HG02623 (cell line): ENCODE results near the gene AP3D1.

Experiments used
- ATAC-seq: cut with Tn5 transposase; IDR thresholded peaks from one replicate; pipeline ENCODE4 v1.9.1; 2021; ENCODE audit warnings: moderate library complexity; ENCODE audit not compliant: unreplicated experiment

AP3D1 gene

GRCh38 chr19:2184422-2184975 lies 33.1 kb upstream of the AP3D1 start:
- no peak for ATAC-seq

GRCh38 chr19:2181633-2181997 lies 30.2 kb upstream of the AP3D1 start:
- ATAC-seq, result no peak

GRCh38 chr19:2180881-2181632 lies 29.7 kb upstream of the AP3D1 start:
- ATAC-seq, result no peak

DNA sequence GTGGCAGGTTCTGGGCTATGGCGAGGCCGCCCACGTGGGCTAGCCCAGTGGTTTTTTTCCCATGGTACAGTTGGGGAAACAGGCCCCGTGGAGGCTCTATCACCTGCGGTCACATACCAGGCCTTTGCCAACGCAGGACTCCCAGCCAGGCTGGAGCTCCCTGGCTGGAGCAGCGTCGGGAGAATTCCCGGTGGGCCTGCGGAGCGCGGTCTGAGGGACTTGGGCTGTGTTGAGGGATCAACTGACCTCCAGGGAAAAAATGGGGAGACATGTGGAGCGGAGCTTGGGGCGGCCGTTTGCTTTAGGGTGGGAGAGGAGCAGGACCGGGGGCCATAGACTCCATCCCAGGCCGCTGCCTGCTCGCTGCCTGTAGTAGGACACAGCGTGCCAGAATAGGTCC lies 28.7 kb upstream of the AP3D1 start:
- ATAC-seq, result no peak

DNA sequence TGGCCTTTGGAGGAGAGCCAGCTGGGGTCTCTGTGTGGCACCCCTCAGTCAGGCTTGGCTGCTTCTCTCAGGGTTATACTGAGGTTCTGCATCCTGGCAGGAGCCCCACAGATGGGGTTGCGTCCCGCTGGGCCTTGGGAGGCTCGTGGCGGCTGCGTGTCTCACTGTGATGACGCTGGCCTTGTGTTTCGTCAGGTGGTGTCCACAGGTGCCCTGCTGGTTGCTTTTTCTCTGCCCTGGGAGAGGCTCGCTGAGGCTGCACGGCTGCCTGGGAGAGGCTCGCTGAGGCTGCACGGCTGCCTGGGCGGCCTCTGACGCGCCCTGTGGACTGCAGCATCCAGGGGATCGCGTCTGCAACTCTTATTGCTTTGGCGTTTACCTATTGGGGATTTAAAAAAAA lies 27.7 kb upstream of the AP3D1 start:
- ATAC-seq, result no peak

DNA sequence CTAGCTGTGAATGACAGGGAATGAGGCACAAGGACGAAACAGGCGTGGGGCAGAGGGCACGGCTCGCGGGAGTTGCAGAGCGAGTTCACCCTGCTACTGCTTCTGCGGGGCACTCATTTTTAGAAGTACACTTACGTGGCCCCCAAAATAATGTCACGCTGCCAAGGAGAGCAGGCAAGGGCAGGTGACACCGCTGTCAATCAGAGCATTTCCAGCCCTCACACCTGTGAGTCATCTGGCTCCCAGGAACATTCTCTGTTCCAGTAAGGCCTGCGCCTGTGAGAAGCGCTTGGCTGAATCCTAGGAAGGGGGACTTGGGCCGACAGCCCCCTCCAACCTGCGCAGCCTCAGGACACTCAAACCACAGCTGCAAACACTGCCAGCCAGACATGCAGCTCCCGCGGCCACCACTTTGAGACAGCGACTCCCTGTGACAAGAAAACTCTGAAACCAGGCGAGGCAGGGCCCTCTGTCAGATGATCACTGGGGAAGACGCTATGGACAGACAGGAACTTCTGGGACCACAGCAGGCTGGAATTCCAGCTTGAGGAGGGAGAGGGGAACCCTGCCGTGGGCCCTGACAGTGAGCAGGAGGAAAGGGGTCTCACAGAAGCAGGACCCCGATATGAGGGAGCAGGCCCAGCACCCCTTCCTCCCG lies 25.1 kb upstream of the AP3D1 start:
- ATAC-seq, result no peak

- ATAC-seq, result no peak
Measured at GRCh38 chr19:2175742-2176141, 24.4 kb upstream of the AP3D1 start.

- ATAC-seq, result no peak
Measured at GRCh38 chr19:2173767-2174577, 22.6 kb upstream of the AP3D1 start.

GRCh38 chr19:2173388-2173766 lies 22.0 kb upstream of the AP3D1 start:
- no peak for ATAC-seq

DNA sequence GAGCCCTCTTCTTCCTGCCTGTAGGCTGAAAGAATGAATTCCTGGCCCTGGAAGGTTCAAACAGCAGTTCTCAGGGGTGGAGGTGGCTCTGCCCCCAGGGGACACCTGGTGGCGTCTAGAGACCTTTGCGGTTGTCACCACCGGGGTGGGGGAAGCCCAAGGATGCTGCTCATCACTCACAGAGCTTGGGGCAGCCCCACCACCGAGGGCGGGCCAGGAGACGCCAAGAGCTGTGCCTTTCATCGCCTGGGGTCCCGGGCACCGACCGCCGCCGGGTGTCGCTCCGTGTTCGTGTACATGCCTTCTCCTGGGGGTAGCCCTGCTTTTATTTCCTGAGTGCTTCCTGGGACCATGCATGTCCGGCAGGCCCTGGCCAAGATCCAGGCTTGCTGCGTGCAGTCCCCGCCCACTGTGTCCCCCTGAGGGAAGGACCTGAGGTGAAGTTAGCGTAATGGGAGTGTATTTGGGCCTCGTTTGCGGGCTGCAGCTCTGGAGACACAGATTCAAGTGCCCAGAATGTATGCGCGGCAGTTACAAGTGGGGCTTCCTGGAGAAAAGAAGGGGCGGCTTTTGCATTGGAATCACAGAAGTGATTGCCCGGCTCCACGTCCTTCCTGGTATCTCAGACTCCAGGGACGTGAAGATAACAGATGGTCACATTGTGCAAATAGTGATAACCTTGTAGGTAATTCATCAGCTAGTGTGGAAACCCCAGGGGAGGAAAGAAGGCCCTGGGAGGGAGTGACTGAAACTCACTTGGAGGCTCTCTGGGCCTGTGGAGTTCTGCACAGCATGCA lies 20.2 kb upstream of the AP3D1 start:
- ATAC-seq, result peak; percentile 37

DNA sequence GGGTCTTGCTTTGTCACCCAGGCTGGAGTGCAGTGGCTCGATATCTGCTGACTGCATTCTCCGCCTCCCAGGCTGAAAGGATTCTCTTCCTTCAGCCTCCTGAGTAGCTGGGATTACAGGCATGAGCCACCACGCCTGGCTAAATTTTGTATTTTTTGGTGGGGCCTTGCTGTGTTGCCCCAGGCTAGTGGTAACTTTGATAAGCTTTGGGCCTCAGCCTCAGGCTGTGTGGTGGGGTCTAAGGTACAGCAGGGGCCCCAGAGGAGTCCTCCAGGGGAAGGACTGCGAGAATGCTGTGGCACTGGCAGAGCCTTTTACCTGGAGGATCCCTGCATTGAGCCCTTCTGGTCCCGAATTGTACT lies 19.6 kb upstream of the AP3D1 start:
- no peak for ATAC-seq

- ATAC-seq, result no peak
Measured at GRCh38 chr19:2170219-2170618, 18.9 kb upstream of the AP3D1 start.

- no peak for ATAC-seq
Measured at GRCh38 chr19:2168619-2169424, 17.5 kb upstream of the AP3D1 start.

DNA sequence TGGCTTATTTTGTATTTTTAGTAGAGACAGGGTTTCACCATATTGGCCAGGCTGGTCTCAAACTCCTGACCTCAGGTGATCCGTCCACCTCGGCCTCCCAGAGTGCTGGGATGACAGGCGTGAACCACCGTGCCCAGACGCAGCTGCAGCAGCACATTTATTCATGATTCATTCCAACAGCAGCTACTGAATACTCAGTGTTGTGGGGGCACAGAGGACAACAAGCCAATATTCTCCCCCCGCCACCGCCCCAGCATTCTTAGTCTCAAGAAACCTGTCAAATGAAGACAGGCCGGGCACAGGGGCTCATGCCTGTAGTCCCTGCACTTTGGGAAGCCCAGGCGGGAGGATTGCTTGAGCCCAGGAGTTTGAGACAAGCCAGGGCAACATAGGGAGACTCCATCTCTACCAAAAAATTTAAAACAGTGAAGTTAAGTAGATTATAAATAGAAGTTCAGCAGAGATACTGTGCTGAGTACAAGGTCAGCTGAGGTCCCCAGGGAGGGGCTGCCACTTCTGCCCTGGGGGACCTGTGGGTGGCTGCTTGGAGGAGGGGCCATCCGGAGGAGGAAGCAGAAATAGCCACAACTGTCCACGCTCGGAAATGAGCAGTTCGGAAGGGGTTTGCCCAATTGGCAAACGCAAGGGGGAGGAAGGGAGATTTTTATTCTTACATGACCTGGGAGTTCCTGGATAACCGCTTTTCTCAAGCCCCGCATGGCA lies 16.7 kb upstream of the AP3D1 start:
- ATAC-seq, result no peak

DNA sequence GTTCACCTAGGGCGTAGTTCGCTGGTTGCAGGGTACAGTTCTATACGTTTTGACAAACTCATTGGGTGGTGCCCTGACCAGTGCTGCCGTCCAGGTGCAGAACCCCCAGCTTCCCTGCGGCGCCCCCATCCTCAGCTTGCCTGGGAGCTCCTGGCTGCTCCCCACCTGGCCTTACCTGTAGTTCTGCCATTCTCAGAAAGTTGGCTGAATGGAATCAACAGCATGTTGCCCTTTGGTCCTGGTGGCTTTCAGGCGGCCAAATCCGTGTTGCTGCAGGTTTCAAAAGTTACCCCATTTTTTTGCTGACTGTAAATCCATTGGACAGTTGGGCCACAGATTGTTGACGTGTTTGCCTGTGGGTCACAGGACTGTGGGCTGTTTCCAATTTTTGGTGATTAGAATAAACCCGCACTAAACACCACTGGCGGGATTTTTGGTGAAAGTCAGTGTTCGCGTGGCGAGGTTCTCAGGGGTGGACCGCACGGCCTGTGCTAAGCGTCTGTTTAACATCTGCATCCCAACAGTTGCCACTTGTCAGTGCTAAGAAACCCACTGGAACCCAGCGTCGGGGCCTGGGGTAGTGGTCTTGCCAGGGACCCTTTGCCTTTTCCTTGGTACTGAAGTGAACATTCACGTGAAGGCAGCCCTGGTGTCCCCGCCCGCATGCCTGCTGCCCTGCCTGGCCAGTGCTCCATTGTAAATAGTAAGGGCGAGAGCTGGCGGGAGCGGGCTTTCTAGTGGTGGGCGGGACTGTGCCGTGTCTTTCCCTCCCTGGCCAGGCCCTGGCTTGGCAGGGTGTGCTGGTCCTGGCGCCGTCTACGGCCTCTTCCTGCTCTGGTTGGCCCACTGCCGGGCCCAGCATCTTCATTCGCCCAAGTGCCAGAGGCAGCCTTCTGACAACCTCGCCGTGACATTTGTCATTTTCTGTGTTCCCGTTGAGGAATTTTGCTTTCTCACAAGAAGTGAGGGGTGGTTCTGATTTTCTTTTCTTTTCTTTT lies 15.7 kb upstream of the AP3D1 start:
- ATAC-seq, result no peak

GRCh38 chr19:2164020-2164998 lies 12.9 kb upstream of the AP3D1 start:
- ATAC-seq, result peak; percentile 0

DNA sequence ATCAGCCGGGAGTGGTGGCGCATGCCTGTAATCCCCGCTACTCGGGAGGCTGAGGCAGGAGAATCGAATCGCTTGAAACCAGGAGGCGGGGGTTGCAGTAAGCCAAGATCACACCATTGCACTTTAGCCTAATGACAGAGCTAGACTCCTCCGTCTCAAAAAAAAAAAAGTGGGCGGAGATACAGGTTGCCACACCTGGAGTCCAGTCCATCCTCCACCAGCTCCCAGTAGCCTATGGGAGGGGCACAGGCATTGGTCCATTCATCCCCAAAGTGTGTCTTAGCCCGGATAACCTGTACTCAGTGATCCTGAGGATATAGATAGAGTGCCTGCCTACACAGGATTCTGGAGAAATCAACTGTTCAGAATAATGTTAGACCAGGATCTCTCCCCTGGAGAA lies 9.0 kb upstream of the AP3D1 start:
- no peak for ATAC-seq
